Tibial nerve (tissue), 4 donors: ENCODE results near the gene TRPV2.

Experiments
- CTCF ChIP-seq, 5 experiments: fragments of 200-600 bp in 3 of 5; fragments of 450-650 bp in 2 of 5; sonication (generic) in 3 of 5; IDR thresholded peaks; one replicate each; pipeline ENCODE4 v1.5.1; 2016 to 2019; ENCODE audit warnings: antibody characterized with exemption in 5 of 5, mild to moderate bottlenecking in 3 of 5, moderate library complexity in 2 of 5
- EP300 ChIP-seq, 2 donors: sonication (generic); formaldehyde crosslinking; IDR thresholded peaks; one replicate each; pipeline ENCODE4 v1.6.1; 2017; ENCODE audit warnings: antibody characterized with exemption in 2 of 2, mild to moderate bottlenecking in 1 of 2
- POLR2A ChIP-seq, 2 donors: fragments of 450-650 bp; IDR thresholded peaks; one replicate each; pipeline ENCODE4 v1.6.1; 2017; ENCODE audit warnings: antibody characterized with exemption in 2 of 2, mild to moderate bottlenecking in 2 of 2, moderate library complexity in 2 of 2

GRCh38 chr17:16371742-16372141 lies 43.6 kb upstream of the TRPV2 start:
- TF ChIP-seq EP300 (IDR thresholded peaks at IDR 0.05), result no peak
- TF ChIP-seq POLR2A (IDR thresholded peaks at IDR 0.05), result no peak
- no peak for TF ChIP-seq CTCF (IDR thresholded peaks at IDR 0.05)
